ENCODE measurements around the gene CBFB.
"Not testable (repeated sequence)": the region's sequence is repeated elsewhere in the genome, so short reads cannot be mapped to it uniquely, and the experiment has no call there.

CBFB gene

DNA sequence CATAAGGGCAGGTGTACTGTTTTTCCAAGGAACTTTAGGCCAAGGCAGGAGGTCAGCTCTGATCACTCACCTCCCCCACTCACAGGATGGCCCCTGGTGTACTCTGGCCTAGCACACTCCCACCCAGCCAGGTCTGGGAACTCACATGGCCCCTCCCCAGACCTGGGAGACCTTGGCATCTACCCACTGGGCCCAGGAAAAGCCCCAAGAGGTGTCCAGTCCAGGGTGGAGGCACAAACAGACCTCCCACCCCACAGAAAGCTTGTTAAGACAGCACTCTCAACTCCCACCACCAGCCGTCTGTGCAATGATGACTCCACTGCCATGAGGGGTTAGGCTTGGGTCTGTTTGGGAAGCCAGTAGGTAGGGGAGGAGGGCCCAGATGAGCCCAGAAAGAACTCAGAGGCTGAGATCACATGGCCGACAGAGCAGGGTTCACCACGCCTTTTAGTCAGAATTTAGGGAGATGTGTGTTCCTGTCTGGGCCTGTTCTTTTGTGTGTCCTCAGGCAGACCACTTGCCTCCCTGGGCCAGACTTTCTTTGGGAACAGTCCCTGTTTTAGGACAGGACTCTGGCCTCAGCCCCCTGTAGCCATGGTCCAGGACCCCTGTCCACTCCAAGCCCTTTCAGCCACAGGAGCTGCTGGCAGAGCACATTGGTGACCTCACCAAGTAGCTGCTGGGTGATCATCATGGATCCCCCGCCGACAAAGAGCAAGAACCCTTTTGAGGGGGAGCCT lies 12.1 kb upstream of the CBFB start:
- no peak for DNase-seq

DNA sequence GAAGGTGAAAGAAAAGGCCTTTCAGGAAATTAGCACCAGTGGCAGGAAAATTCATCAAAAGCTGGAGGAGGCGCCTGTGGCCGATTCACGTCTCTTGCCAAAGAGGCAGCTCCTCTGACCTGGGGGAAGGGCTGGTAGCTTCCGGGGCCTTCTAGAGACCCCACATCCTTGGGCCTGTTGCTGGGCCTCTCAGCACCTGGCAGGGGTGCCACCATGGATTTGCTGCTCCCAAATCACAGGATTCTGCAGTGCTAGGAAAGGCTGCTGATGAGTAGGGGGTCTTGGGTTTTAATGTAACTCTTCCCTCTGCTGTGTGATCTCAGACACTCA lies 11.6 kb upstream of the CBFB start:
- no peak for DNase-seq

DNA sequence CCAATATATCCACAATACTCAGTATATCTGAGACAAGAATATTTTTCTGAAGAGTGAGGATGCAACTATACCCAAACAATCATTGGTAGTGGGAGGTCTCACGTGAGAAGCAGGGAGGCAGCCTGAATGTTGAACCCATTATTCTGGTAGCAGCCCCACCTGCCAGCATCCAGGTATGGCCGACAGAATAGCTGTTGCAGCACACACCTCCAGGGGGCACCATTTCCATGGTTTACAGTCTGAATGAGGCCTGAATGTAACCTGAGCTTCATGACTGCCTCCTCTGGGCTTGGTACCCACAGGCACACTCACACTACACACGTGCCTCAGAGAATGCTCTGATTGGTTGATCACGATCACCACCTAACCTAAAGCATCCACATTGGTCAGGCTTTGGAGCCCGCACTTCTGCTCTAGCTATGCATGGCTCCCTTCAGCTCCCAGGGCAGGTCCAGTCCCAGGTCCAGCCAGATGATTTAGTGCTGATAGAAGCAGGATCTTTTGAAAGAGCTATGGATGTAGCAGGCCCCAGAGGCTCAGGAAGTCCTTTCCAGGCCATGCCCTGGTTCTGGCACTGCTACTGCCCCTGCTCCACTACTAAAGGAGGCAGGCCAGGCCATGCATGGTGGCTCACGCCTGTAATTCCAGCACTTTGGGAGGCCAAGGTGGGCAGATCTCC lies 11.0 kb upstream of the CBFB start:
- DNase-seq: peak; percentile 95

DNA sequence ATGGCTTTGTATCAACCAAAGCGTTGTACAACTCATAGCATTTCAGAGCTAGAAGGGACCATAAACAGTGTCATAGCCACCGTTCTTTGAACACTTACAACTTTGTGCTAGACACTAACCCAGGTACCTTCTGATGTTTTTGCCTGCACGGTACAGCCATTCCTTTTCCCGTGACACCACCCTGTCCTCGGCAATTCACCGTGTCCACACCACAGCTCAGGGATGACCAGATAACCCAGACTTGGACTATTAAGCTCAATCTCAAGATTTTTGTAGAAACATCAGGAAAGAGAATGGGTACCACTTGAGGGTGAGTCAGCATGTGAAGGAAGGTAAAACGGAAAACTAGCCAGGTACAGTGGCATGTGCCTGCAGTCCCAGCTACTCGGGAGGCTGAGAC lies 9.8 kb upstream of the CBFB start:
- DNase-seq: no peak

DNA sequence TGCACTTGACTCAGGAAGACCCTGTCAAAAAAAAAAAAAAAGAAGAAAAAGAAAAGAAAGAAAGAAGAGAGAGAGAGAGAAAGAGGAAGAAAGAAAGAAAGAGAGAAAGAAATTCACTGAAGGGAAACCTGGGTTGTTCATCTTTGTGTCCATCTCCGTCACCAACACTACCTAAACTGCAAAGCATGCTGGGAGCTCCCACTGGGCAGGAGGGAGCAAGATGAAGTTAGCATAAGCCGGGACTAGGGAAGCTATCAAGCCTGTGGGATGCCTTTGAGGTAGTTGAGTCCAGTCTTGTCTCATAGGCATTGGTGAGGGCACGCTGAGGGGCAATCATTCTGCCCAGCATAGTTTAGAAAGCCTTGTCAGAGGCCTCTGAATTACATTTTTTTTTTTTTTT lies 7.6 kb upstream of the CBFB start:
- DNase-seq: no peak

DNA sequence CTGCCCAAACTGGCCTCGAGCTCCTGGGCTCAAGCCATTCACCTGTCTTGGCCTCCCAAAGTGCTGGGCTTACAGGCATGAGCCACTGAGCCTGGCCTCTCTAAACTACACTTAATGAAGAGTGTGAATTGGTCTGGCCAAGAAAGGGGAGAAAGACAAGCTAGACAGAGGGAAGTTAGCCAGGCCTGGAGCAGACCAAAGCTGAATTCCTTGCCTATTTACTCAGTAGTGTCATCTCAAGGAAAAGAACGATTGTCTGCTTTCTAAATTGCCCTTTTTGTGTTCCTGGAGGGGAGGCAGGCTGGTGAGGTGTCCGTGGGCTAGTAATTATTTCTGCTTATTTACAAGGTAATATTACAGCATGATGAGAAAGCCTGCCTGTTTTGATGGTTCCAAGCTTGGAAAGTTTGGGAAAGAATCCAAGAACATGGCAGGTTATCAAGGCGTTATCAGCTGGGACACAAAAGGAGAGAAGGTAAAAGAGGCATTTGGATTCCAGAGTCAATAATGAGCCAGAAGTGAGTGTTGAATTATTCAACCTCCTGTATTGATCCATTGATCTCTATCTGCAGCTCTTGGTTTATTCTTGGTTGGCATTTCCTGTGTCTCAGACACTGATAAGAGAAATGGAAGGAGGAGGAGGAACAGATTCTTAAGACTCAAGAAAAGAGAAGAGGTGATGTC lies 6.3 kb upstream of the CBFB start:
- DNase-seq: no peak

DNA sequence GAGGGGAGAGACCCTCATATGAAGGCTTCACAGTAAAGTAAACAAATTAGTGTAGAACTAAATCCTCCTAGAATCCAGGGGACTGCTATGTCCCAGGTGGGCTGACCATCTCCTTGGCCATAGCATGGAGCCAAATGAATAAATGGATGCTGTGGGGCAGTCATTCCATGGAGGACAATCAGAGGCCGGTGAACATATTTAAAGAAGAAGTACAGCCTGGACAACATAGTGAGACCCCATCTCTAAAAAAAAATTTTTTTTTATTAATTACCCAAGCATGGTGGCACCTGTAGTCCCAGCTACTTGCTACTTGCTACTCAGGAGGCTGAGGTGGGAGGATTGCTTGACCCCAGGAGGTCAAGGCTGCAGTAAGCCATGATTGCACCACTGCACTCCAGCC lies 5.3 kb upstream of the CBFB start:
- no peak for DNase-seq

DNA sequence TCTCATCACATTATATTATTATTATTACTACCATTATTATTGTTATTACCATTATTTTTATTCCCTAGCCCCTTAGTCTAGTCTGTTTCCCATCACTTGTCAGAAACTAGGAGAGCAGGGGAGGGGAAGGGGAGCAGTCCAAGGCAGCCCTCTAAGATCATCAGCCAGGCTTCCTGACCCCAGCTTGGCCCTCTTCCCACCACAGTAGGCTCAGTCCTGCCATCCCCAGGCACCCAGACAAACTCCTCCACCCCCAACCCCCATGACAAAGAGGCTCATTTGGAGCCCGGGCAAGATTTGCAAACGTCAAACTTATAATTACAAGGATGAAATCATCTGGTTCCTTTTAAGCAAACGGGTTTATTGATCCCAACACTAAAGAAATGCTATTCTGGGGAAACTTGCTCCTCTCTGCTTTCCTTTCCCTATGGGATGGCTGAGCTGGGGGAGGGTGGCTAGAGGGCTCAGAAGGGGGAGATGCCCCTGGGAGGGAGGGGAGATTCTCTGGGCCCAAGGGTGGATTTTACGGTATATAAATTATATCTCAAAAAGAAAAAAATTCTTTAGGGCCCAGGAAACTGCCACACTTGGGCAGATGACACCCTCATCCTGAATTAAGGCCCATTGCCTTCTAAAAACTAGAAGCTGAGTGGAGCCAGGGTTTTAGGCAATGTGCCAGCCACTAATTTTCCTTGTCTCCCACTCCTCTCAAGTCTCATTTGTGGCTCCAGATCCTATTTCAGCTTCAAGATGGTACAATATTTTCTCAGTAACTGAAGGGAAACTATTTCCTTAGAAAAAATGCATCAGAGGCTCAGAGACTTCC lies 4.4 kb upstream of the CBFB start:
- DNase-seq: no peak

DNA sequence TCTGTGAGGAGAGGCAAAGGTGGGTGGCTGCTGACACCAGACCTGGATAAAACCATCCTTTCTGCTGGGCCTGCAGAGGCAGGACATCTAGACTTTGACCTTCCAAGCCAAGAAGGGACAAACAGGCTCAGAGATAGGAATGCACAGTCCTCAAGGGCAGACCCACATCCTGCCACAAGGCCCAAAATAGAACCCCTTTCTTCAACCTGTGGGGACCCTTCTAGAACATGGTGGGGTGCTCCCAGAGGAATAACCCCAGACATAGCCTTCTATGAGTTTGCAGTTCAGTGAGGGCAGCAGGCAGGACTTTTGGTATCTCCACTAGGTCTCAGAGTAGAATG lies 3.8 kb upstream of the CBFB start:
- no peak for DNase-seq

DNA sequence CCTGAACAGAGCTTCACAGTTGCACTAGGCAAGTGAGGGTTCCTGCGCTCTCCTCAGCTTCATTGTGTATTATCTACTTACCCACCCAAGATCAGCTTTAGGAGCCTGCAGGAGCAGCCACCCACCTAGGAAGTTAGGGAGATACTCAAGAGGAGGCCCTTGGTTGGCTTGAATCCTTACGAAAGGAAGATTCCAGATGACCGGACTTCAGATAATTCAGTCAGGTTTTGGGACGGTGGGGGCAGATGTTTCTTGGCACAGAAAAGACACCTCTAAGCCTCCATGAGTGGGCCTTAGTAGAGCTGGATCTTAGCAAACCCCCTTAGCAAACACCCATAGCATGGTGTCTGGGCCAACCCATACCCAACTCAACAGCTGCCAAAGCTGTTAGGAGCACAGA lies 2.4 kb upstream of the CBFB start:
- DNase-seq: no peak

DNA sequence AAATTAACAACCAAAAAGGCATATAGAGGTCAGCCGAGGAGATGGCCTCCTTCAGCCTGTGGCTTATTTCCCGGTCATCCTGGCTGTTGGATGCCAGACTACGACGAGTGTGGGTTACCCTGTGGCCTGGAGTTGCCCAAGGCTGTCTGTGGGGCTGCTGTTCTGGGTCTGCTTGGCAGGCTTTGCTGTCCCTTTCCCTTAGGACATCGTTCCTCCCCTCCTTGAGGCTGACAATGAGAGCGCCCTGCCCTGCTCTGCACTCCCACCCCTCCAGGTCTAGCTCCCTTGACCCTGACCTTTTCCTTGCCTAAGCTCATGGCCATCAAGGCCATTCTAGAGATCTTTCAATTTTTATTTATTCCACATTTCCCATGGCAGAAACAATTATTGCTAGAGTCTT lies 1.9 kb upstream of the CBFB start:
- no peak for DNase-seq

DNA sequence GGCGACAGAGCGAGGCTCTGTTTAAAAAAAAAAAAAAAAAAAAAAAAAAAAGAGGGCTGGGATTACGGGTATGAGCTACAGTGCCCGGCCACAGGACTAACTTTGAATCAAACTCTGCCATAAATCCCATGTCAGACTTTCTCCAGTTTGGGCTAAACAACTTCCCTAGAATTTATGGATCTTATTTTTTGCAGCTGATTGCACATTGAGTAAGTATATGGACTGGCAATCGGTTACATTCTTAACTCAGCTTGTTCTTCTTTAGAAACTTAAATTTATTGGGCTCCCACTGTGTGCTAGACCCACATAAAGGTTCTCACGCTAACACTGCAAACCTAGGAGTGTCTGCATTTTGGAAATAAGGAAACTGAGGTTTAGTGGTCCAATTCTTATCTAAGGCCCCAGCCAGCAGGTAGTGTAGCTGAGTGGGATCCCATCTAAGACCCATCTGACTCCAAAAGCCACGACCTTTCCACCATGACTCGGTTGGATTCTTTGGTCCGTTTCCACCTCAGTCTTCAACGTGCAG lies 718 bp upstream of the CBFB start:
- no peak for DNase-seq

DNA sequence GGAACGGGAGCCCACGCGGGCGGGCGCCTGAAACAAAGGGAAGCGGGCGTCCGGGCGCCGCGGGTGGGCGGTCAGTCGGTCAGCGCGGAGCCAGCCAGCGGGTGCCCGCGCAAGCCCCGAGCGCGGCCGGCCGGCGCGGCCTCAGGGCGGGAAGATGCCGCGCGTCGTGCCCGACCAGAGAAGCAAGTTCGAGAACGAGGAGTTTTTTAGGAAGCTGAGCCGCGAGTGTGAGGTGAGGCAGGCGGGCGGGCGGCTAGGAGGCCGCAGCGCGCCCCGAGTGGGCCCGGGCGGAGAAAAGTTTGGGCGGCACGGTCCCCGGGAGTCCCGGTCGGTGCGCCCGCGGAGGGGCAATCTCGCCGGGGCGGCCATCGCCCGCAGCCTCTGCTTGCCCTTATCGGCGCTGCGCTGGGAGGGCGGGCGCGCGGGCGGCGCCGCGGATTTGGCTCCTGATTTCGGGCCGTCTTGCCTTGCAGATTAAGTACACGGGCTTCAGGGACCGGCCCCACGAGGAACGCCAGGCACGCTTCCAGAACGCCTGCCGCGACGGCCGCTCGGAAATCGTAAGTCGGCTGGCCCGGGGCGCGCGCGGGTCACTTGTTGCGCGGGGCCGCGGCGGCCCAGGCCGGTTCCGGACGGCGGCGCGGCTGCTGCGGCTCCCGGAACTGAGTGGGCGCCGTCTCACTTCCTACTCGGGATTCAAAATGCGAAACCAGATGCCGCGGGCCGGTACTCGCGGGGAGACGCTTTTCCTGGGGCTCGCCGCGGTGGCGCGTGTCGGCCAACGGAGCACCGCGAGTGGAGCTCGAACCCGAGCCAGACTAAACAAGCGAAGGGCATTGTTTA lies 526 bp downstream of the CBFB start:
- no peak for DNase-seq

DNA sequence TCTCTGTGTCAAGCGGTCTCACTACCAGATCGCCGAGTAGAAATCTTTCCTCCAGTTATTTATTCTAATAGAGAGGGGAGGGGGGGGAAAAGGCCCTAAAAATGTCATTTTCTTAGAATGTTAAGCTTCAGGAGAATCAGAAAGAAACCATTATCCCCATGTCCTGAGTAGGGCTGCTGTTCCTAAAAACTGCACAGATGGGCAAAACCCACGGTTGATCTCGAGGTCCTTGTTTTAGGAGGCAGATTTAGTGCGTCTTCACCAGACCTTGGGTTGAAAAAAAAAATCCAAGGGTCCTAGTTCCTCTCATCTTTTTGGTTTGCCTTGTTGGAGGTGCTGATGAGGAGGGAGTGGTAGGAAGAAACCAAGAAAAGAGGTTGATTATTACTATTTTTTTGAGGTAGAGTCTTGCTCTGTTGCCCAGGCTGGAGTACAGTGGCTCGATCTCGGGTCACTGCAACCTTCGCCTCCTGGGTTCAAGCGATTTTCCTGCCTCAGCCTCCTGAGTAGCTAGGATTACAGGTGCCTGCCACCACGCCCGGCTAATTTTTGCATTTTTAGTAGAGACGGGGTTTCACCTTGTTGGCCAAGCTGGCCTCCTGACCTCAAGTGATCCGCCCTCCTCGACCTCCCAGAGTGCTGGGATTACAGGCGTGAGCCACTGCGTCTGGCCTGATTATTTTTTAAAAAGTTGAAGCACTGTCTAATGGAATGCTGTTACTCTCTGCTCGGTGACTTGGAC lies 1.4 kb downstream of the CBFB start:
- DNase-seq: no peak

DNA sequence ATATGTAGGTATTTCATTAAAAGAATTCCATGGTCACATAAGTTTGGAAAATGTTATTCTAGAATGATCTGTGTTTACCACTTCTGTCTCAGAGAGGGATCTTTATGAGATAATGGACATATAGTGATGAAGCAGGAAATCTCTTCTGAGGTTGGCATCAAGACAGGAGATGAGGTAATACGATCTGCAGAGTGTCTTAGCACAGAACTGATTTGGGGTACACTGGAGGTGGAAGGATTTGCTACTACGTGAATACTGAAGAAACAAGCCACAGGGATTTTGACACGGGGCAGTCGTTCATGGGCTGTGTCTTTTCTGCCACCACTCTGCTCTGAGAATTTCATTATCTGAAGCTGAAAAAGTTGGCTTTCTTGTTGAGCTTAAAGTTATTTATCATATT lies 5.5 kb downstream of the CBFB start:
- no peak for DNase-seq

DNA sequence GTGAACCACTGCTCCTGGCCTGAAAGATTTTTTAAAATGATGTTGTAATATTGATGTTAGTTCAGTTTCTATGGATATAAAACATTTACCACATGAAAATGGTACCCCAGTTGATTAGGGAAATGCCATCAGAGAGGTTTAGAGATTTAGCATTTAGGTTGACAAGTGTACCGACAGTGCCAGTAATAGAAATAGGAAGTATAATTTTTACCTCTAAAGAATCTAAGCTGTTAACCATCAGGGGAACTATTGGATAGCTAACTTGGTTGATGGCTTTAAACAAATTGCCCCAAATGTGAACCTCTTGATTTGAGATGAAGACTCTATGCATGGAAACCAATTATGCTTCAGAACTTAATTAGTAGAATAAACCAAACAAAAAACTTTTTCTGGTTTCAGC lies 6.4 kb downstream of the CBFB start:
- DNase-seq: no peak

DNA sequence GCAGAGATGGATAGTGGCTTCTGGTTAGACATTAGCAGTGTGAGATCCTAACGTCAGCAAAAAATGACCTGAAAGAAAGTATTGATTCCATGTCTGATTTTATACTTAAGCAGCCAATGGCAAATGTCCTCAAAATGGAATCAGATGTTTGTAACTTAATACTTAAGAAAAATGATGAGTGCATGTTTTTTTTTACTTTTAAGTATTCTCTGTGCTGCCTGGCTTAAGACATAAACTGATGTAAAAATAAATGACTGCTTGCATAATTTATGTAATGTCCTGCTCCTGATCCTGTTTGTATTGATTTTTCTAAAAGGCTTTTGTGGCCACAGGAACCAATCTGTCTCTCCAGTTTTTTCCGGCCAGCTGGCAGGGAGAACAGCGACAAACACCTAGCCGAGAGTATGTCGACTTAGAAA lies 7.4 kb downstream of the CBFB start:
- no peak for DNase-seq

DNA sequence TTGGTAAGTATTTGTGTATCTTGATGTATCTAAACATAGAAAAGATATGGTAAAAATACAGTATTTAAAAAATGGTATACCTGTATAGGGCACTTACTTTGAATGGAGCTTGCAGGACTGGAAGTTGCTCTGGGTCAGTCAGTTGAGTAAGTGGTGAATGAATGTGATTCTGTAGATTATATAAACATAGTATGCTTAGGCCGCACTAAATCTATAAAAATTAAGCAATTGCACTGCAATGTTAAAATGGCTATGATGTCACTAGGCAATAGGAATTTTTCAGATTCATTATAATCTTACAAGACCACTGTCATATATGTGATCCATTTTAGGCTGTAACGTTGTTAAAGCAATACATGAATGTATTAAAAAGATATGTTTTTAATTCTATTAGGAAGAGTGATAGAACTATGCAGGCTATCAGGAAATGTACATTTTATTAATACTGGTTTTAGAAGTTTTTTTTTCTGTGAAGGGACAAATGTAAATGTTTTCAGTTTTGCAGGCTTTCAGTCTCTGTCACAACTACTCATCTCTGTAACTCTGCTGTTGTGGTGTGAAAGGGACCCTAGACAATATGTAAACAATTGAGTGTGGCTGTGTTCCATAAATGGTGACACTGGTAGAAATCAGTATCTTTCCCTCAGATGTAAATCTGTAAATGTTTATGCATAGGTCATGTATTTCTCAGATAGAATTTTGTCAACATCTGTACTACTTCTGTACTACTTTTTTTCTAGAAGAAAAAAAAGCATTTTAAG lies 10.5 kb downstream of the CBFB start:
- DNase-seq: no peak

DNA sequence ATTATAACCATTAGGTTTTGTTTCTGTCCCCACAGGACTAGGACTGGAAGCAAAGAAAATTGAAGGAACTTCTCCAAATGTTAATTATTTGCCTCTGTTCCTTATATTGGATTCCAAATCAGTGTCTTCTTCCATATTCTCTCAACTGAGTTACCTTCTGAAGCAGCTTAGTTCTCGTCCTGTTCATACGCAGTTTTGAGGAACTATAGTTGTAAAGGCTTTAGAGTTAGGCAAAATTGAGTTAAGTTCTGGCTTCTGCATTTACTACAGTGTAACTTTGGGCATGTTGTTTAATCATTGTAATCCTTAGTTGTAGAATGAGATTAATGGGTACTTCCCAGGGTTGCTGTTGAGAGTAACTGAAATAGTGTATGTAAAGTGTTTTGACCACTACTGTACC lies 11.2 kb downstream of the CBFB start:
- DNase-seq: no peak

DNA sequence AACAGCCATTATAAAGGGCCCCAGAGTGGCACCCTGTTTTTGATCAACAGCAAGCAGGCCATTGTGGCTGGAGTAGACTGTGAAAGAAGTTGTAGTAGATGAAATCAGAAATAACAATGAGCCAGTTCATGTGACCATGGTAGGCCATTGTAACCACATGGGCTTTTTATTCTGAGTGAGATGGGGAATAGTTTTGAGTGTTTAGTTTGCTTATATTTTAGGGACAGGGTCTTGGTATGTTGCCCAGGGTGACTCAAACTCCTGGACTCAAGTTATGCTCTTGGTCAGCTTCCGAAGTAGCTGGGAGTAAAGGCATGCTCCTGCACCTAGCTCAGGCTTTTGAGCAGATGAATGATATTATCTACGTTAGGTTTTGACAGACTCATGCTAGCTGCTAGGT lies 12.0 kb downstream of the CBFB start:
- no peak for DNase-seq

DNA sequence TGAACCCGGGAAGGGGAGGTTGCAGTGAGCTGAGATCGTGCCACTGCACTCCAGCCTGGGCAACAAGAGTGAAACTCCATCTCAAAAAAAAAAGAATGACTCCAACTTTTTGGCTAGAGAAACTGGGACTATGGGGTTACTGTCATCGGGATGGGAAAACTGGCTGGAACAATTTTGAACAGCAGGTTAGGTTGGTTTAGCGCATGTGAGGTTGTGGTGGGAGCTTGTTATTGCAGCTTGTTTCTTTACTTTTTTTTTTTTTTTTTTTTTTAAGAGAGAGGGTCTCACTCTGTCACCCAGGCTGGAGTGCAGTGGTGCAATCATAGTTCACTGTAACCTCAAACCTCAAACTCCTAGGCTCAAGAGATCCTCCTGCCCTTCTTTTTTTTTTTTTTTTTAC lies 12.6 kb downstream of the CBFB start:
- not testable (repeated sequence) for DNase-seq

Measured in DMS153 (cell line).